ENCODE data around the gene RHEBL1. TPM values are rescaled to one million over a fixed set of nuclear protein-coding genes. Genes with fewer than 3 reads are reported as not detected.

RHEBL1 gene
- total and polyA plus RNA-seq, 2 of the 4 experiments (the other 2 are of a cell fraction): 0.62 to 0.72 TPM

GRCh38 chr12:49091836-49092085 is 22.0 kb upstream of the RHEBL1 start:
- peak; percentile 43 for DNase-seq
- ChIA-PET CTCF (interaction anchor here (0.6 to 1.3 kb wide), 2 partner anchors 29 to 160 kb away, joined by 4 to 7 read pairs; no protein-coding TSS in a partner anchor), POLR2A (ENCODE audit: unreplicated experiment) (interaction anchor here (0.6 kb wide), 1 partner anchor 109 kb away, joined by 4 read pairs; no protein-coding TSS in a partner anchor)
- H2BK15ac ChIP-seq (ENCODE audit: low read depth, low read length): no peak overlapping the region
- H3K9me3 ChIP-seq (ENCODE audit: control insufficient read depth, insufficient read depth, low read length): no peaks in the 10 kb centered on the region
- in situ Hi-C loops (cut with MboI; ENCODE audit: low sequenced_read_pairs): no loop called here
- H3K9ac ChIP-seq (ENCODE audit: low read depth, low read length): no peak overlapping the region
- H3K27me3 ChIP-seq (ENCODE audit: control insufficient read depth, insufficient read depth, low read length): peaks cover 30% of the 10 kb centered on the region; the same call in 1 of the 2 replicates
- WGBS, 2 experiments (ENCODE audit: extremely low coverage in 2 of 2, insufficient read length in 1 of 2): 4% methylated on average over 10 of the region's 14 CpGs; no CpG with 5 or more reads in 1 of the 2 experiments
- H3K36me3 ChIP-seq (ENCODE audit: control insufficient read depth, insufficient read depth, low read length): peaks cover under 1% of the 10 kb centered on the region; the same call in 1 of the 2 replicates
- BruUV-seq (replicated peaks): no TSS peak
- H3K14ac ChIP-seq (replicated peaks; ENCODE audit: low read depth, low read length): no peak overlapping the region
- no peaks in the 10 kb centered on the region; the same call in 1 of the 2 replicates for H4K20me1 ChIP-seq (ENCODE audit: insufficient read depth, low read length)
- intact Hi-C loops (cut with micrococcal nuclease): no loop called here
- no peak overlapping the region for H3K4ac ChIP-seq (ENCODE audit: low read depth, low read length)
- 0 out of 4 replicates have a peak, but pooled peaks cover 0 to 3% of the 10 kb centered on the region in 2 experiments for H3K79me1 ChIP-seq (ENCODE audit: low read depth in 1 of 2, low read length in 2 of 2)
- H2BK20ac ChIP-seq (ENCODE audit: low read depth, low read length): no peak overlapping the region
- peak overlapping the region; percentile 79 for H2AFZ ChIP-seq (replicated peaks; ENCODE audit: low read length, poor library complexity)
- H2AK5ac ChIP-seq (ENCODE audit: low read depth, low read length): no peak overlapping the region
- H3K23ac ChIP-seq (ENCODE audit: low read depth, low read length): no peak overlapping the region
- no peak overlapping the region for H3K18ac ChIP-seq (ENCODE audit: low read depth, low read length)
- no peak for ATAC-seq (ENCODE audit: low read depth)
- no peak overlapping the region for H4K91ac ChIP-seq (ENCODE audit: insufficient read depth, low read depth, low read length)
- H3K4me3 ChIP-seq (ENCODE audit: insufficient read depth, low read depth, low read length): no peak overlapping the region; the same call in 1 of the 2 replicates
- no peak overlapping the region for H3K27ac ChIP-seq (ENCODE audit: insufficient read depth, low read length)
- peaks cover 2% of the 10 kb centered on the region; the same call in 1 of the 2 replicates for H3K9me1 ChIP-seq (ENCODE audit: insufficient read depth, low read length)
- peak overlapping the region; percentile 58 for H2AK9ac ChIP-seq (replicated peaks; ENCODE audit: low read depth, low read length, poor library complexity)
- TF ChIP-seq MAZ (IDR thresholded peaks at IDR 0.05; ENCODE audit: borderline replicate concordance, low read depth, low read length): no peak
- TF ChIP-seq RAD21 (IDR thresholded peaks at IDR 0.05; ENCODE audit: low read length): no peak
- TF ChIP-seq FOS (IDR thresholded peaks at IDR 0.05; ENCODE audit: low read depth, low read length): no peak
- no peak for TF ChIP-seq RFX5 (IDR thresholded peaks at IDR 0.05; ENCODE audit: low read depth, low read length)
- TF ChIP-seq POLR2A (IDR thresholded peaks at IDR 0.05; ENCODE audit: low read depth, low read length): no peak
- TF ChIP-seq MAFK (IDR thresholded peaks at IDR 0.05; ENCODE audit: low read depth, low read length): no peak
- TF ChIP-seq SMC3 (IDR thresholded peaks at IDR 0.05; ENCODE audit: low read depth, low read length): no peak
- no peak for TF ChIP-seq ELK1 (IDR thresholded peaks at IDR 0.05; ENCODE audit: borderline replicate concordance, low read depth, low read length)
- no peak for TF ChIP-seq BHLHE40 (IDR thresholded peaks at IDR 0.05; ENCODE audit: low read depth, low read length)
- TF ChIP-seq CHD1 (IDR thresholded peaks at IDR 0.05; ENCODE audit: low read depth, low read length): no peak
- no peak for TF ChIP-seq CTCF (conservative IDR thresholded peaks at IDR 0.05; ENCODE audit: low read depth, low read length)
- TF ChIP-seq NFE2L2 (IDR thresholded peaks at IDR 0.05; ENCODE audit: low read depth, low read length): no peak
- TF ChIP-seq CEBPB (IDR thresholded peaks at IDR 0.05; ENCODE audit: low read depth, low read length): no peak
- no peak for TF ChIP-seq RCOR1 (IDR thresholded peaks at IDR 0.05; ENCODE audit: insufficient replicate concordance, low read length)
- no peak for TF ChIP-seq USF2 (IDR thresholded peaks at IDR 0.05; ENCODE audit: low read depth, low read length)
- TF ChIP-seq MXI1 (IDR thresholded peaks at IDR 0.05; ENCODE audit: borderline replicate concordance, low read depth, low read length): no peak
- dilution Hi-C loops (cut with HindIII; ENCODE audit: low sequenced_read_pairs, unreplicated experiment): no loop called here
- no peak overlapping the region for H2BK120ac ChIP-seq (ENCODE audit: low read depth, low read length)
- H4K5ac ChIP-seq (ENCODE audit: low read depth, low read length): no peak overlapping the region
- H2BK5ac ChIP-seq (ENCODE audit: low read depth, low read length, poor library complexity, severe bottlenecking): no peak overlapping the region
- peak overlapping the region; percentile 48 for H3K4me2 ChIP-seq (ENCODE audit: low read depth, low read length)
- H3K56ac ChIP-seq (ENCODE audit: extremely low read depth, insufficient read depth, low read length): no peak overlapping the region
- peaks cover 9% of the 10 kb centered on the region; the same call in 1 of the 2 replicates for H3K4me1 ChIP-seq (ENCODE audit: control insufficient read depth, insufficient read depth, low read length)
- no peak overlapping the region; a peak in 1 of 4 replicates for H4K8ac ChIP-seq (ENCODE audit: low read depth in 2 of 2, low read length in 2 of 2)

Measured in IMR-90 (cell line).